Activated T-cell treated with anti-CD3 and anti-CD28 coated beads for 24 hours (primary cell): Measurements from ENCODE around the gene ADAM22.
"Not testable (repeated sequence)": the region's sequence is repeated elsewhere in the genome, so short reads cannot be mapped to it uniquely, and the experiment has no call there.

ENCODE experiments used
- DNase-seq: peaks from one replicate; pipeline ENCODE4 v3.0.0-alpha.2; 2020; ENCODE audit warnings: low read depth

Gene ADAM22

GRCh38 chr7:88111140-88111743, 177.2 kb downstream of the ADAM22 start:
- no peak for DNase-seq

GRCh38 chr7:88111954-88112471, 178.0 kb downstream of the ADAM22 start:
- no peak for DNase-seq

GRCh38 chr7:88115258-88115796, 181.3 kb downstream of the ADAM22 start:
- DNase-seq, result no peak

- DNase-seq, result no peak
Observed at GRCh38 chr7:88115816-88116215, 181.8 kb downstream of the ADAM22 start.

- no peak for DNase-seq
Observed at GRCh38 chr7:88116235-88116795, 182.3 kb downstream of the ADAM22 start.

- DNase-seq, result no peak
Observed at GRCh38 chr7:88117325-88117724, 183.3 kb downstream of the ADAM22 start.

GRCh38 chr7:88121335-88121734, 187.3 kb downstream of the ADAM22 start:
- DNase-seq, result no peak

GRCh38 chr7:88127637-88128290, 193.7 kb downstream of the ADAM22 start:
- DNase-seq, result no peak

- DNase-seq, result no peak
Observed at GRCh38 chr7:88132725-88133124, 198.7 kb downstream of the ADAM22 start.

GRCh38 chr7:88140947-88141346, 206.9 kb downstream of the ADAM22 start:
- no peak for DNase-seq

- DNase-seq, result no peak
Observed at GRCh38 chr7:88141479-88141878, 207.4 kb downstream of the ADAM22 start.

GRCh38 chr7:88141953-88142352, 207.9 kb downstream of the ADAM22 start:
- no peak for DNase-seq

GRCh38 chr7:88146616-88147015, 212.6 kb downstream of the ADAM22 start:
- no peak for DNase-seq

- no peak for DNase-seq
Observed at GRCh38 chr7:88147341-88147740, 213.3 kb downstream of the ADAM22 start.

GRCh38 chr7:88147949-88148348, 213.9 kb downstream of the ADAM22 start:
- no peak for DNase-seq

- no peak for DNase-seq
Observed at GRCh38 chr7:88150033-88150432, 216.0 kb downstream of the ADAM22 start.

GRCh38 chr7:88151119-88151790, 217.2 kb downstream of the ADAM22 start:
- DNase-seq, result no peak

- no peak for DNase-seq
Observed at GRCh38 chr7:88153378-88153777, 219.3 kb downstream of the ADAM22 start.

- DNase-seq, result no peak
Observed at GRCh38 chr7:88155756-88156155, 221.7 kb downstream of the ADAM22 start.

GRCh38 chr7:88156356-88156755, 222.3 kb downstream of the ADAM22 start:
- DNase-seq, result no peak

GRCh38 chr7:88159741-88160140, 225.7 kb downstream of the ADAM22 start:
- DNase-seq, result not testable (repeated sequence)

GRCh38 chr7:88165697-88166096, 231.6 kb downstream of the ADAM22 start:
- no peak for DNase-seq

- no peak for DNase-seq
Observed at GRCh38 chr7:88167223-88167622, 233.2 kb downstream of the ADAM22 start.
